ENCODE measurements around the gene SLC18B1. TPM values are rescaled to one million over a fixed set of nuclear protein-coding genes. Genes with fewer than 3 reads are reported as not detected.

Gene SLC18B1
- 9.7 and 10.2 TPM in 2 replicates for total RNA-seq

GRCh38 chr6:132797951-132798868 is at the start of gene SLC18B1:
SLC18B1 (minus strand) TSS chr6:132798637; CDS start chr6:132798456, 181 bp downstream.

Other genes with a start within 250 kb of the SLC18B1 start
- gene TAAR8, start 246.0 kb downstream of the SLC18B1 start, total RNA-seq, result not detected in 2 replicates
- not detected in 2 replicates for gene TAAR6, start 228.3 kb downstream of the SLC18B1 start, total RNA-seq
- not detected in 2 replicates for gene TAAR5, start 208.9 kb downstream of the SLC18B1 start, total RNA-seq
- not detected in 2 replicates for gene TAAR2, start 174.4 kb downstream of the SLC18B1 start, total RNA-seq
- not detected in 2 replicates for gene TAAR1, start 139.5 kb downstream of the SLC18B1 start, total RNA-seq
- gene VNN1, start 84.6 kb downstream of the SLC18B1 start, total RNA-seq, result not detected in 2 replicates
- gene VNN2, start 40.7 kb downstream of the SLC18B1 start, total RNA-seq, result not detected in 2 replicates
- 2,685 and 2,845 TPM in 2 replicates for gene RPS12, start 15.9 kb upstream of the SLC18B1 start, total RNA-seq